H9 (cell line): ENCODE results near the gene GRK4. TPM values are rescaled to one million over a fixed set of nuclear protein-coding genes. Genes with fewer than 3 reads are reported as not detected.
A peak's percentile ranks its signal among the peaks of the same experiment; 100 is the strongest.

Experiments
- DNase-seq: peaks from one replicate; pipeline ENCODE4 v3.0.0-alpha.2; 2017
- H2AFZ ChIP-seq: one replicate; pipeline ENCODE4 v1.6.1; 2013; ENCODE audit warnings: mild to moderate bottlenecking, low read length, control low read depth, moderate library complexity
- H2AK5ac ChIP-seq: 2 replicates; pipeline ENCODE4 v1.6.1; 2013; ENCODE audit warnings: low read length, control low read depth, mixed read lengths; ENCODE audit not compliant: insufficient read length
- H2BK120ac ChIP-seq: one replicate; pipeline ENCODE4 v1.6.1; 2013; ENCODE audit warnings: low read depth, mild to moderate bottlenecking, low read length, control low read depth, inconsistent platforms; ENCODE audit not compliant: poor library complexity, severe bottlenecking
- H2BK12ac ChIP-seq: 2 replicates; pipeline ENCODE4 v1.6.1; 2013; ENCODE audit warnings: low read length, control low read depth, mixed read lengths, low read depth; ENCODE audit not compliant: insufficient read length
- H2BK15ac ChIP-seq: 2 replicates; pipeline ENCODE4 v1.6.1; 2013; ENCODE audit warnings: low read depth, low read length, control low read depth
- H2BK20ac ChIP-seq: one replicate; pipeline ENCODE4 v1.6.1; 2013; ENCODE audit warnings: low read depth, mild to moderate bottlenecking, low read length, control low read depth, inconsistent platforms; ENCODE audit not compliant: poor library complexity, severe bottlenecking
- H2BK5ac ChIP-seq: 2 replicates; pipeline ENCODE4 v1.6.1; 2013; ENCODE audit warnings: low read length, control low read depth, mixed read lengths; ENCODE audit not compliant: insufficient read length
- H3K14ac ChIP-seq: 2 replicates; pipeline ENCODE4 v1.6.1; 2013; ENCODE audit warnings: low read length, control low read depth; ENCODE audit not compliant: insufficient read depth
- H3K18ac ChIP-seq: 2 replicates; pipeline ENCODE4 v1.6.1; 2013; ENCODE audit warnings: low read depth, mild to moderate bottlenecking, mixed read lengths, low read length, control low read depth; ENCODE audit not compliant: insufficient read length
- H3K23ac ChIP-seq: 2 replicates; pipeline ENCODE4 v1.6.1; 2013; ENCODE audit warnings: low read length, control low read depth, mixed read lengths, low read depth; ENCODE audit not compliant: insufficient read length
- H3K23me2 ChIP-seq: 2 replicates; pipeline ENCODE4 v1.6.1; 2013; ENCODE audit warnings: low read depth, mild to moderate bottlenecking, mixed read lengths, low read length, control low read depth; ENCODE audit not compliant: insufficient read length, poor library complexity, severe bottlenecking
- H3K27ac ChIP-seq: 2 replicates; pipeline ENCODE4 v1.5.1; 2013; ENCODE audit warnings: low read length, control low read depth, mixed read lengths, low read depth; ENCODE audit not compliant: insufficient read length
- H3K27me3 ChIP-seq: 2 replicates; pipeline ENCODE4 v1.6.1; 2013; ENCODE audit warnings: low read length, control low read depth, inconsistent platforms; ENCODE audit not compliant: insufficient read depth
- H3K4ac ChIP-seq: 2 replicates; pipeline ENCODE4 v1.6.1; 2013; ENCODE audit warnings: low read depth, mild to moderate bottlenecking, control low read depth, inconsistent platforms, low read length, moderate library complexity
- H3K4me1 ChIP-seq: 2 replicates; pipeline ENCODE4 v1.6.1; 2013; ENCODE audit warnings: low read length, control low read depth, inconsistent platforms; ENCODE audit not compliant: insufficient read depth
- H3K4me2 ChIP-seq: 2 replicates; pipeline ENCODE4 v1.6.1; 2013; ENCODE audit warnings: low read length, control low read depth, mixed read lengths; ENCODE audit not compliant: insufficient read length, insufficient read depth
- H3K56ac ChIP-seq: 2 replicates; pipeline ENCODE4 v1.6.1; 2013; ENCODE audit warnings: low read depth, mild to moderate bottlenecking, mixed read lengths, low read length, control low read depth; ENCODE audit not compliant: insufficient read length
- H3K79me1 ChIP-seq: 2 replicates; pipeline ENCODE4 v1.6.1; 2013; ENCODE audit warnings: low read depth, mild to moderate bottlenecking, moderate library complexity, low read length, control low read depth, inconsistent platforms; ENCODE audit not compliant: insufficient read depth, poor library complexity, severe bottlenecking
- H3K79me2 ChIP-seq: 2 replicates; pipeline ENCODE4 v1.6.1; 2013; ENCODE audit warnings: low read length, control low read depth, inconsistent platforms; ENCODE audit not compliant: insufficient read depth
- H3K9ac ChIP-seq: 2 replicates; pipeline ENCODE4 v1.6.1; 2013; ENCODE audit warnings: low read length, control low read depth, mixed read lengths; ENCODE audit not compliant: insufficient read length; ENCODE audit errors: extremely low read depth
- H3K9me3 ChIP-seq: one replicate; pipeline ENCODE4 v1.6.1; 2013; ENCODE audit warnings: low read depth, low read length, inconsistent platforms; ENCODE audit not compliant: control insufficient read depth
- H3T11ph ChIP-seq: one replicate; pipeline ENCODE4 v1.6.1; 2013; ENCODE audit warnings: mild to moderate bottlenecking, low read length, control low read depth, inconsistent platforms
- H4K20me1 ChIP-seq: one replicate; pipeline ENCODE4 v1.6.1; 2013; ENCODE audit not compliant: control insufficient read depth, insufficient read length, insufficient read depth
- H4K5ac ChIP-seq: 2 replicates; pipeline ENCODE4 v1.6.1; 2013; ENCODE audit warnings: low read depth, mild to moderate bottlenecking, mixed read lengths, low read length, control low read depth; ENCODE audit not compliant: insufficient read length
- H4K8ac ChIP-seq: replicated peaks from 2 replicates; pipeline ENCODE4 v1.6.1; 2013; ENCODE audit warnings: low read length, control low read depth, mixed read lengths, low read depth; ENCODE audit not compliant: insufficient read length
- H4K91ac ChIP-seq: 2 replicates; pipeline ENCODE4 v1.6.1; 2013; ENCODE audit warnings: low read depth, mild to moderate bottlenecking, moderate library complexity, mixed read lengths, low read length, control low read depth; ENCODE audit not compliant: insufficient read length
- H3K27ac Mint-ChIP-seq, 3 experiments: 2 replicates in 2 of 3; 3 replicates in 1 of 3; pipeline ENCODE4 v1.8.0; 2020 to 2021; ENCODE audit warnings: mixed read lengths in 3 of 3, mild to moderate bottlenecking in 1 of 3, moderate library complexity in 1 of 3
- H3K27me3 Mint-ChIP-seq: 2 replicates; pipeline ENCODE4 v1.8.0; 2021; ENCODE audit warnings: low read depth, mild to moderate bottlenecking, moderate library complexity, mixed read lengths
- H3K36me3 Mint-ChIP-seq, 3 experiments: 2 replicates in 2 of 3; 3 replicates in 1 of 3; pipeline ENCODE4 v1.8.0; 2020 to 2021; ENCODE audit warnings: low read depth in 3 of 3, mixed read lengths in 3 of 3; ENCODE audit not compliant: insufficient read depth in 1 of 3
- H3K4me1 Mint-ChIP-seq, 2 experiments: 2 replicates each; pipeline ENCODE4 v1.8.0; 2020; ENCODE audit warnings: mixed read lengths in 2 of 2
- H3K4me3 Mint-ChIP-seq, 2 experiments: 2 replicates in 1 of 2; 3 replicates in 1 of 2; pipeline ENCODE4 v1.8.0; 2020 to 2021; ENCODE audit warnings: mild to moderate bottlenecking in 2 of 2, mixed read lengths in 2 of 2, moderate library complexity in 1 of 2
- H3K9me3 Mint-ChIP-seq, 2 experiments: 2 replicates in 1 of 2; 3 replicates in 1 of 2; pipeline ENCODE4 v1.8.0; 2020; ENCODE audit warnings: mild to moderate bottlenecking in 2 of 2, mixed read lengths in 2 of 2, moderate library complexity in 1 of 2
- WGBS: extraction: QIAGEN DNeasy Blood & Tissue Kit; methylation state at CpG from one replicate; pipeline ENCODE4 v1.1.7; 2013; ENCODE audit warnings: missing lambda C conversion rate, low lambda C conversion rate, mixed read lengths; ENCODE audit not compliant: insufficient read length; ENCODE audit errors: extremely low coverage; 5-methylcytosine and 5-hydroxymethylcytosine counted together
- total RNA-seq: library from RNA; stranded (reverse); gene quantifications from 2 replicates; pipeline ENCODE4 v1.2.1, GENCODE V29; 2021
- TF ChIP-seq, protein P1 (sequence below): fragments of 200-600 bp; sonication (generic); conservative IDR thresholded peaks from 3 replicates; pipeline ENCODE4 v1.8.0; 2021; ENCODE audit warnings: antibody characterized with exemption, mild to moderate bottlenecking

The GRK4 gene
- total RNA-seq, 1 experiment from 2014 or later: 4.8 TPM

DNA sequence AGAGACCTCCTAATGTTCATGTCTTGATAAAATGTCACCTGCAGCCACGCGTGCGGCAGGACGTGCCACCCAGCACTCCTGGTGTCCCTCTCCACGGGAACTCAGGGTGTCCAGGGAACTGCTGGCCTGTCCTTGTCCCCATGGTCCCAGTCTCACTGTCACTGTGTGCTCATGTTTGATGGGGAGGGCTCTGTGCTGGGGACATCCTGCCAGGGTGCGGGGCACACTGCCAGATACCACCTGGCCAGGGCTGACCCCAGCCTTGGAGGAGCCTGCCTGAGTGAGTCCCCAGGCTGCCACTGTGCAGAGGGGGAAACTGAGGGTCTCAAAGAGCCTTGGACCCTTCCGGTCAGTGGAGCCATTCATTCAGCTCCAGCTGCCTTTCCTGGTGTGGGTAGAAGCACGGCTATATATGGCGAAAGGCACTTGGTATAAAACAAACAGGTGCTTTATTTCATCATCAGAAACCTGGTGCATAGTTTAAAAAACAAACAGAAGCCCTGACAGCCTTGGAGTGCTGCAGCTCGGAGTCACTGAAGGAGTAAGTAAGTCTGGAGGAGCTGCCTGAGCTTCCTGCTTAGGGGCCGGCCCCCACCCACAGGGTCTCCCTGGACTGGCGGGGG is 33.1 kb upstream of the GRK4 start:
- Histone ChIP-seq H3K14ac (no peak overlapping the region; the same call in 1 of the 2 replicates), H3K23me2 (peaks cover 7% of the 10 kb centered on the region), H3K9ac (no peak overlapping the region), H3K79me1 (no peaks in the 10 kb centered on the region), H3K27ac (no peak overlapping the region), H3K4ac (no peak overlapping the region), H2BK120ac (no peak overlapping the region), H2BK5ac (no peak overlapping the region), H3K27me3 (no peaks in the 10 kb centered on the region), H4K20me1 (peaks cover 2% of the 10 kb centered on the region), H4K91ac (no peak overlapping the region), H4K8ac (no peak overlapping the region), H2BK15ac (no peak overlapping the region), H2BK12ac (no peak overlapping the region), H3K79me2 (no peaks in the 10 kb centered on the region), H4K5ac (no peak overlapping the region), H3K23ac (no peak overlapping the region), H2BK20ac (no peak overlapping the region), H3T11ph (no peak overlapping the region), H3K4me1 (no peaks in the 10 kb centered on the region), H2AFZ (no peak overlapping the region), H3K9me3 (no peaks in the 10 kb centered on the region), H3K18ac (no peak overlapping the region), H3K4me2 (no peak overlapping the region), H3K56ac (no peak overlapping the region), H2AK5ac (no peak overlapping the region)
- H3K27me3 Mint-ChIP-seq: no peaks in the 10 kb centered on the region; the same call in 1 of the 2 replicates
- DNase-seq: peak; percentile 20
- no CpG with 5 or more reads among the region's 12 CpGs for WGBS
- peaks cover 31 to 64% (median 51%) of the 10 kb centered on the region in 3 experiments for H3K36me3 Mint-ChIP-seq
- H3K9me3 Mint-ChIP-seq: no peaks in the 10 kb centered on the region
- H3K4me3 Mint-ChIP-seq: no peak overlapping the region
- peak overlapping the region in 2 of 3 experiments; percentile 40 to 72; a peak in 2 of 7 replicates for H3K27ac Mint-ChIP-seq
- TF ChIP-seq, protein P1, sequence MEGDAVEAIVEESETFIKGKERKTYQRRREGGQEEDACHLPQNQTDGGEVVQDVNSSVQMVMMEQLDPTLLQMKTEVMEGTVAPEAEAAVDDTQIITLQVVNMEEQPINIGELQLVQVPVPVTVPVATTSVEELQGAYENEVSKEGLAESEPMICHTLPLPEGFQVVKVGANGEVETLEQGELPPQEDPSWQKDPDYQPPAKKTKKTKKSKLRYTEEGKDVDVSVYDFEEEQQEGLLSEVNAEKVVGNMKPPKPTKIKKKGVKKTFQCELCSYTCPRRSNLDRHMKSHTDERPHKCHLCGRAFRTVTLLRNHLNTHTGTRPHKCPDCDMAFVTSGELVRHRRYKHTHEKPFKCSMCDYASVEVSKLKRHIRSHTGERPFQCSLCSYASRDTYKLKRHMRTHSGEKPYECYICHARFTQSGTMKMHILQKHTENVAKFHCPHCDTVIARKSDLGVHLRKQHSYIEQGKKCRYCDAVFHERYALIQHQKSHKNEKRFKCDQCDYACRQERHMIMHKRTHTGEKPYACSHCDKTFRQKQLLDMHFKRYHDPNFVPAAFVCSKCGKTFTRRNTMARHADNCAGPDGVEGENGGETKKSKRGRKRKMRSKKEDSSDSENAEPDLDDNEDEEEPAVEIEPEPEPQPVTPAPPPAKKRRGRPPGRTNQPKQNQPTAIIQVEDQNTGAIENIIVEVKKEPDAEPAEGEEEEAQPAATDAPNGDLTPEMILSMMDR: no peak
- H3K4me1 Mint-ChIP-seq: peaks cover 5 to 13% of the 10 kb centered on the region in 2 experiments
